G401.6 (cell line): ENCODE results near the gene VPS37B.

Experiments used
- FAIRE-seq: peaks from 2 replicates; lab custom pipeline; 2012; peaks lifted over from hg19 to GRCh38; lab: Jason Lieb, UNC

The VPS37B gene

DNA sequence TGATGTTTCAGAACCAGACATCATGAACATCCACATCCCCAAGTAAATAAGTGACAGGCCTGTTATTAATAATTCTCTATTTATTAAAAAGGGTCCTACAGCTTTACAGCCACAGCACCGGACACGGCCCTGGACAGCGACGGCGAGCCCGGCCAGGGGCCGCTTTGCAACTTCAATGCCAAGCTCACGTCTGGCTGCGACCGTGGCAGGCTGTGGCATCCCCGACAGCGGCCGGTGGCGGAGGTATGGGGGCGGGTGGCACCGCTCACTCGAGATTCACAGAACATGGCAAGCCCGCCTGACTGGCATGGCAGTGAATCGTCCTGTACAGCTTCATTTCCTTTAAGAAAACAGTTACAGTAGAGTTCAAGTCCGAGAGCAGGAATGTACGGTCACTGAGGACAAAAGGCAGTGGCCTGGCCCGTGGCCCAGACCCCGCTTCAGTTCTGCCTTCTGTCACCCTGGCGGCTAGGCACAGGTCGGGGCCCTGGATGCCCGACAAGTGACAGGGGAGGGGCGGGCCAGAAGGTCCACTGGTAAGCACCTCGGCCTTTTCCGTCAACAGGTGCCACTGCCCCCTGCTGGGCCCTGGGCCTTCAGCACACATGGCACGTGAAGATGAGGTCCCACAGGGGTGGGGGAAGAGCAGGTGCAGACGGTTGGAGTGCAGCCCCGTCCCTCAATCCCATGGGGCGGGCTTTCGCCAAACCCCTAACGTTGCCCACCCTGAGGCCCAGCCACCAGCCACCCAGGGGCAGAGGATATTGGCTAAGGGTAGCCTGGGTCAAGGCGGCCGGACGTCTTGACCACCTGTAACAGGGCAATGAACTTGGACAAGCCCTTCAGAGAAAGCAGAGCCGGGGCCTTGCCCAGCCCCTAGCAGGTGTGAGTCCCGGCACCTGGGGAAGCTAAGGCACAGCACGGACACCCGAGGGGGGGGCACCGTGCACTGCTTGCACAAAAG is 30.4 kb downstream of the VPS37B start:
- no peak for FAIRE-seq

DNA sequence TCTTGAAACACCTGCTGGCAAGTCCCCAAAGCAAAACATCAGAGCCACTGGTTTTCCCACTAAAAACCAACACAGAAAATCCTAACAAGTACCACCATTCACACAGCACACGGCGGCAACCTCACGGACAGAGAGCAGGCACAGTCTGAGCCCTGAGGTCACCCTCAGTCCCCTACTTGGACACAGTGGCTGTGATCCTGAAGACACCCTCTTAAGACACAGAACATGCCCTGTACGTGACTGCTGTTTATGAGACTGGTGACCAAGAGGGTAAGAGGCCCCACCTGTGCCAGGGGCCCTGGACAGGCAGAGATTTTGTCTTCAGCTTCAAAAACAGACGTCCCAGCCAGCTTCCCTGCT is 31.1 kb downstream of the VPS37B start:
- no peak for FAIRE-seq

DNA sequence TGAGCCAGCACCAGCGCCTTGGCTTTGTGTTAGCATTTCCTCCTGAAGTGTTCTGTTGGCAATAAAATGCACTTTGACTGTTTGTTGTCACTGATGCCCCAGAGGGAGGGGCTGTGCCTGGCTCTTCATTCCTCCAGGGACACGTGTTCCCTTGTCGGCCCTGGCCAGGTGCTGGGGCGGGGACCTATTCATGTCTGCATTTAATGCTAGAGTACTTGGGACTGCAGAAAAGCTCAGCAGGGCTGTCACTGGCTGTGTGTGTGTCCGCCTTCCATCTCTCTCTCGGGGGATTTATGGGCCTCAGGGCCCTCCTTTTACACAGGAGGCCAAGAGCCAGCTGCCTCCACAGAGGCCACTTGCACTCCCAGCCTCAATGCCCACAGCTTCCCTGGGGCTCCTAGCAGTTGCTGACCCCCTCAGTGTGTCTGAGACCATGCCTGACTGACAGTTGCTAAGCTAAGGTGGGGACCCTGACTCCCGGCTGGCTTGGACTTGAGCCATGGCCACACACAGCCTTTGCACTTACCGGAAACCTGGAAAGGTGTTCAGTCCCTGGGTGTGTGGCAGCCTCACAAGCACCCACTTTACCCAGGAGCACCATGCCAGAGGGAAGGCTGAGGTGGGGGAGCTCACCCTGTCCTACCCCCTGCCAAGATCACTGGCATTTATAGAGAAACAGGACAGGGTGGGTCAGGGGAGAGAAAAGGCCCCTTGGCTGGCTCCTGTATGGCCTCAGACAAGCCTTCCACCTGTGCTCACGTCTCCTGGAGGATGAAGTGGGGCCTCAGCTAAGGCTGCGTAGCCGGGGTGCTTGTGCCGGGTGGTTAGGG is 32.8 kb downstream of the VPS37B start:
- FAIRE-seq = no peak

DNA sequence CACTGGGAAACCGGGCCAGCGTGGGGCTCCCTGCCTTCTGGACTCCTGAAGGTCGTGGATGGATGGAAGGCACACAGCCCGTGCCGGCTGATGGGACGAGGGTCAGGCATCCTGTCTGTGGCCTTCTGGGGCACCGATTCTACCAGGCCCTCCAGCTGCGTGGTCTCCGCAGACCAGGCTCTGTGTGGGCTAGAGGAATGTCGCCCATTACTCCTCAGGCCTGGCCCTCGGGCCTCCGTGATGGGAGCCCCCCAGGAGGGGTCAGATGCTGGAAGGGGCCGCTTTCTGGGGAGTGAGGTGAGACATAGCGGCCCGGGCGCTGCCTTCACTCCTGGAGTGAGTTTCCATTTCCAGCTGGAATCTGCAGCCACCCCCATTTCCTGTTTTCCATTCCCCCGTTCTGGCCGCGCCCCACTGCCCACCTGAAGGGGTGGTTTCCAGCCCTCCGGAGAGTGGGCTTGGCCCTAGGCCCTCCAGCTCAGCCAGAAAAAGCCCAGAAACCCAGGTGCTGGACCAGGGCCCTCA is 33.8 kb downstream of the VPS37B start:
- FAIRE-seq = no peak

DNA sequence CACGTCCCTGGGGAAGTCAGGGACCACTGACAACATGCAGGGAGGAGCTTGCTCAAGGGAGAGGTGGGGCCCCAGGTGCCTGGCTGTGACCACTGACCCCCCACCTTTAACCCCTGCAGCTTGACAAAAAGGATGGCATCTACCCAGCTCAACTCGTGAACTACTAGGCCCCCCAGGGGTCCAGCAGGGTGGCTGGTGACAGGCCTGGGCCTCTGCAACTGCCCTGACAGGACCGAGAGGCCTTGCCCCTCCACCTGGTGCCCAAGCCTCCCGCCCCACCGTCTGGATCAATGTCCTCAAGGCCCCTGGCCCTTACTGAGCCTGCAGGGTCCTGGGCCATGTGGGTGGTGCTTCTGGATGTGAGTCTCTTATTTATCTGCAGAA is 34.3 kb downstream of the VPS37B start:
- no peak for FAIRE-seq

DNA sequence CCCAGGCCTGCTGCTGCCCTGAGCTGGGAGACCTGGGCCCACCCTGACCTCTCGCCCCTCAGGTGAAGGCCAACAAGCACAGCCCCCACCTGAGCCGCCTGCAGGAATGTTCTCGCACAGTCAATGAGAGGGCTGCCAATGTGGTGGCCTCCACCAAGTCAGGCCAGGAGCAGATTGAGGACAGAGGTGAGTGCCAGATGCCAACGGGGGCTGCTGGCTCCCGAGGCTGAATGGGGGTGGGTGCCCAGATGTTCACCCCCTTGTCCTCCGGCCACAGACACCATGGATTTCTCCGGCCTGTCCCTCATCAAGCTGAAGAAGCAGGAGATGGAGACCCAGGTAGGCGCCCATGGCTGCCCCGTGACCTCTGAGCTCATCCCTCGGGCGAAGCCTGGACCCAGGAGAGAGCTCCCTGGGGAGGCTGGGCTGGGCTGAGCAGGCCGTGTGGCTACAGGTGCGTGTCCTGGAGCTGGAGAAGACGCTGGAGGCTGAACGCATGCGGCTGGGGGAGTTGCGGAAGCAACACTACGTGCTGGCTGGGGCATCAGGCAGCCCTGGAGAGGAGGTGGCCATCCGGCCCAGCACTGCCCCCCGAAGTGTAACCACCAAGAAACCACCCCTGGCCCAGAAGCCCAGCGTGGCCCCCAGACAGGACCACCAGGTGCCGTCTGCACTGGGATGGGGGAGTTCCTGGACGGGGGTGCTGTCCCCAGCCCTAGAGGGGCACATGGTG is 34.9 kb downstream of the VPS37B start:
- FAIRE-seq = no peak

- FAIRE-seq = no peak
Measured at GRCh38 chr12:122860040-122860853, 35.7 kb downstream of the VPS37B start.

DNA sequence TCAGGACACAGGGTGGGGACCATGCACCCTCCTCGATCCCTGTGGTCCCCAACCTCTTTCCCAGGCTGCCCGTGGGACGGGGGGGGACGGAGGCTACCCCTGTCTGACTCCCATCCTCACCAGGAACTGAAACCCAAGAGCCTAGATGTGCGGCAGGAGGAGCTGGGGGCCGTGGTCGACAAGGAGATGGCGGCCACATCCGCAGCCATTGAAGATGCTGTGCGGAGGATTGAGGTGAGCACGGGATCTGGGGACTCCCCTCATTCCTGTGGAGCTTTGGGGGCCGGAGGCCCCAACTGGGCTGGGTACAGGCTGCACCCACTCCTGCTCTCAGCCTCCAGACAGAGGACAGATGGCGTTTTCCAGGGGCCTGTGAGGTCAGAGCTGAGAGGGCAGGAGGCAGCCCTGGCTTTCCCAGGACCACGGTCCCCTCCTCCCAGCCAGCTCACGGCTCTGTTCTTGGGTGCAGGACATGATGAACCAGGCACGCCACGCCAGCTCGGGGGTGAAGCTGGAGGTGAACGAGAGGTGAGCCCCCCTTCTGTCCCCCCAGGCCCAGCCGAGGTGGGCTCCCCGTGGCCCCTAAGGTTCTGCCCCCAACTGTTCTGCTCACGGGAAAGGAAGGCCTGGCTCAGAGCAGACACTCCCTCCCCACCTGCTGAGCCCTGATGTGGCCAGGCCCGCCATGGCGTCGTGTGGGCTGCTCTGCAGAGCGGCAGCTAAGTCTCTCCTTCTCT is 36.5 kb downstream of the VPS37B start:
- FAIRE-seq = no peak

DNA sequence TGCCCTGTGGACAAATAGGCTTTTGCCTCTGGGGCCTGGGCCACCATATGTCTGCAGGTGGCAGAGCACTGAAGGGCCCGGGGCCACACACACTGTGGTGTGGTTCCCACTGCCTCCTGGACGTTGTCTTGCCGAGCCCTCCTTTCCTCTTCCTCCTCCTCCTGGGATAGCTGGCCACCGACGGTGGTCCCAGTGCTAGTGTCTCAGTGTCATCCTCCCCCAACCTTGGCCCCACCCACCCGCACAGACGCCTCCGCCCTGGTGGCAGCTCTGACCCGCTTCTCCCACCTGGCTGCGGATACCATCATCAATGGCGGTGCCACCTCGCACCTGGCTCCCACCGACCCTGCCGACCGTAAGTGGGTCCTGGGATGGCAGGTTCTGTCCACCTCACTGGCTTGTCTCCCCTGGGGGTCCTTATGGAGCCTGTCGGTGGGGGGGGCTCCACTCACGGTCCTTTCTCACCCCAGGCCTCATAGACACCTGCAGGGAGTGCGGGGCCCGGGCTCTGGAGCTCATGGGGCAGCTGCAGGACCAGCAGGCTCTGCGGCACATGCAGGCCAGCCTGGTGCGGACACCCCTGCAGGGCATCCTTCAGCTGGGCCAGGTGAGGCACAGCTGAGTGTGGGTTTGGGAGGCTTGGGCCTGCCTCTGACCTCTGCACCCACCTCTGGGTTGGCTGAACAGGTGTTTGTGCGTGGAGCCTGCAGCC is 37.2 kb downstream of the VPS37B start:
- no peak for FAIRE-seq

DNA sequence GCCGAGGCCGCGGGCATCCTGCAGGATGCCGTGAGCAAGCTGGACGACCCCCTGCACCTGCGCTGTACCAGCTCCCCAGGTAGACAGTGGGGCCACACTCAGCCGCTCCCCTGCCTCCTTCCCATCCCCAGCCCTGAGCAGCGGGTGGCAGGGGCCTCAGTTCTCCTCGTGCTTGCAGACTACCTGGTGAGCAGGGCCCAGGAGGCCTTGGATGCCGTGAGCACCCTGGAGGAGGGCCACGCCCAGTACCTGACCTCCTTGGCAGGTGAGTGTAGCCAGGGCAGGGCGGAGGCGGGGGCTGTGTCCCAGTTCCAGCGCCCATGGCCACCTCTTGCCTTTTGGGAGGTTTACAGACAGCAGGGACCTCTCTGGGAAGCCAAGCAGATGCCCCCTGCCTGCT is 37.8 kb downstream of the VPS37B start:
- no peak for FAIRE-seq

GRCh38 chr12:122856999-122857671 is 38.8 kb downstream of the VPS37B start:
- no peak for FAIRE-seq

- no peak for FAIRE-seq
Measured at GRCh38 chr12:122855928-122856831, 39.7 kb downstream of the VPS37B start.

- FAIRE-seq = no peak
Measured at GRCh38 chr12:122855071-122855829, 40.7 kb downstream of the VPS37B start.

GRCh38 chr12:122854554-122854953 is 41.4 kb downstream of the VPS37B start:
- no peak for FAIRE-seq

DNA sequence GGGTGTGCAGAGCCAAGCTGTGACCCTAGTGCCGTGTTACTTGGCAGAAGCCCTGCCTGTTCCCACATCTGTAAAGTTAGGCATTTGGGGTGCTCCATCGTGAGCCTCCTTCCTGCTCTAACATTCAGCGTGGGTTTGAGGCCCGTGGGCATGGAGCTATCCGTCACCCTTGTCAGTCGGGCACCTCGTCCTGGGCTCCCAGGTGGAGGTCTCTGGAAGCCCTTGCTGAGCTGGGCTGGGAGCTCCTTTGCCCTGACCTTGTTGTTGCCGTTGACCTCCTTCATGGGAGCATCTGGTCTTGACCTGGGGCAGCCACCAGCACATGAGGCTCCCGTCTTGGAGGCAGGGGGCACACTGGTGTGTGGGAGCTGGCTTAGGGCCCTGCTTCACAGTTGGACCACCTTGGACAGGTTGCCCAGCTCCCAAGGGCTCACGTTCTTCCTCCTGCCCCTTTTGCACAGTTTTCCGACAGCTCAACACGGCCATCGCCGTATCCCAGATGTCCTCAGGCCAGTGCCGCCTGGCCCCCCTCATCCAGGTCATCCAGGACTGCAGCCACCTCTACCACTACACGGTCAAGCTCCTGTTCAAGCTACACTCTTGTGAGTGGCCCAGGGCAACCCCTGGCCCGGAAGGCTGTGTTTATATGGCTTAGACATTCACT is 42.2 kb downstream of the VPS37B start:
- no peak for FAIRE-seq

- FAIRE-seq = no peak
Measured at GRCh38 chr12:122852336-122853275, 43.3 kb downstream of the VPS37B start.
